ENCODE measurements around the gene OR13H1. TPM values are rescaled to one million over a fixed set of nuclear protein-coding genes. Genes with fewer than 3 reads are reported as not detected.

The OR13H1 gene, protein sequence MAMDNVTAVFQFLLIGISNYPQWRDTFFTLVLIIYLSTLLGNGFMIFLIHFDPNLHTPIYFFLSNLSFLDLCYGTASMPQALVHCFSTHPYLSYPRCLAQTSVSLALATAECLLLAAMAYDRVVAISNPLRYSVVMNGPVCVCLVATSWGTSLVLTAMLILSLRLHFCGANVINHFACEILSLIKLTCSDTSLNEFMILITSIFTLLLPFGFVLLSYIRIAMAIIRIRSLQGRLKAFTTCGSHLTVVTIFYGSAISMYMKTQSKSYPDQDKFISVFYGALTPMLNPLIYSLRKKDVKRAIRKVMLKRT
- not detected in 2 replicates for total RNA-seq

DNA sequence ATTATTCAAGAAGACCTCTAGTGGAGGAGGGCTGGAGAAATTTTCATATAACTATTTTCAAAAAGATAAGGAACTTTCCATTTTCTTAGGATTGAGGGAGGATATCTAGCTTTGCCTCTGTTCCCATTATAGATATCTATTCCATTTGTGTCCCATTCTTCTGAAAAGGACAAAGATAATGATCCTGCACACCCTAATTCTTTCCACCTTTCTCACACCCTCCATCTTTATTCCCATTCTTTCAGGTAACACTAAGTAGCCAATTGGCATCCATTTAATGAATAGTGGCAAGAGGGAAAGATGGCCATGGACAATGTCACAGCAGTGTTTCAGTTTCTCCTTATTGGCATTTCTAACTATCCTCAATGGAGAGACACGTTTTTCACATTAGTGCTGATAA lies at the start of gene OR13H1:
OR13H1 (plus strand) TSS at position 301 of the 400 bp plus-strand sequence; CDS start at position 301, 0 bp downstream.

